Fibroblast of lung (primary cell): Measurements from ENCODE around the gene C6orf62.

Experiments used
- EZH2 ChIP-seq: IDR thresholded peaks from 2 replicates; pipeline ENCODE4 v1.5.1; 2012; ENCODE audit warnings: low read length, control low read depth, mild to moderate bottlenecking; ENCODE audit errors: missing control alignments
- TF ChIP-seq, protein P1 (sequence below), 2 donors: IDR thresholded peaks in 1 of 2; conservative IDR thresholded peaks in 1 of 2; 1 replicate in 1 of 2; 2 replicates in 1 of 2; pipeline ENCODE4 v1.5.1; 2011 to 2012; ENCODE audit warnings: low read length in 2 of 2, control low read depth in 1 of 2, inconsistent platforms in 1 of 2, low read depth in 1 of 2, mild to moderate bottlenecking in 1 of 2

- TF ChIP-seq, protein P1, sequence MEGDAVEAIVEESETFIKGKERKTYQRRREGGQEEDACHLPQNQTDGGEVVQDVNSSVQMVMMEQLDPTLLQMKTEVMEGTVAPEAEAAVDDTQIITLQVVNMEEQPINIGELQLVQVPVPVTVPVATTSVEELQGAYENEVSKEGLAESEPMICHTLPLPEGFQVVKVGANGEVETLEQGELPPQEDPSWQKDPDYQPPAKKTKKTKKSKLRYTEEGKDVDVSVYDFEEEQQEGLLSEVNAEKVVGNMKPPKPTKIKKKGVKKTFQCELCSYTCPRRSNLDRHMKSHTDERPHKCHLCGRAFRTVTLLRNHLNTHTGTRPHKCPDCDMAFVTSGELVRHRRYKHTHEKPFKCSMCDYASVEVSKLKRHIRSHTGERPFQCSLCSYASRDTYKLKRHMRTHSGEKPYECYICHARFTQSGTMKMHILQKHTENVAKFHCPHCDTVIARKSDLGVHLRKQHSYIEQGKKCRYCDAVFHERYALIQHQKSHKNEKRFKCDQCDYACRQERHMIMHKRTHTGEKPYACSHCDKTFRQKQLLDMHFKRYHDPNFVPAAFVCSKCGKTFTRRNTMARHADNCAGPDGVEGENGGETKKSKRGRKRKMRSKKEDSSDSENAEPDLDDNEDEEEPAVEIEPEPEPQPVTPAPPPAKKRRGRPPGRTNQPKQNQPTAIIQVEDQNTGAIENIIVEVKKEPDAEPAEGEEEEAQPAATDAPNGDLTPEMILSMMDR (conservative IDR thresholded peaks at IDR 0.05 in 1 of 2, IDR thresholded peaks at IDR 0.05 in 1 of 2; ENCODE audit: low read depth in 1 of 2, low read length in 2 of 2), result no peak
- TF ChIP-seq EZH2, result no peak
Measured at GRCh38 chr6:24759718-24760117, 40.8 kb upstream of the C6orf62 start.
